ENCODE measurements around the gene ADGRD1. TPM values are rescaled to one million over a fixed set of nuclear protein-coding genes. Genes with fewer than 3 reads are reported as not detected.

Gene ADGRD1
- total RNA-seq, 1 donor from 2014 or later, result 0.47 TPM

- H3K36me3 Mint-ChIP-seq (ENCODE audit: low read depth), result no peaks in the 10 kb centered on the region
- DNase-seq, result no peak
These were observed 66.8 kb downstream of the ADGRD1 start for GRCh38 chr12:131020326-131021153.

GRCh38 chr12:131021154-131021541 lies 67.4 kb downstream of the ADGRD1 start:
- no peak overlapping the region for H3K4me3 Mint-ChIP-seq
- H3K27ac Mint-ChIP-seq, result no peak overlapping the region
- POLR2A ChIA-PET, result no interaction called here
- no peak for ATAC-seq (ENCODE audit: low read depth)
- no peaks in the 10 kb centered on the region for H3K27me3 Mint-ChIP-seq
- H3K4me1 Mint-ChIP-seq, result no peaks in the 10 kb centered on the region
- CTCF ChIA-PET, result no interaction called here
- no peak for DNase-seq
- H3K9me3 Mint-ChIP-seq, result no peaks in the 10 kb centered on the region
- no peak for TF ChIP-seq CTCF (IDR thresholded peaks at IDR 0.05)
- H3K36me3 Mint-ChIP-seq (ENCODE audit: low read depth), result no peaks in the 10 kb centered on the region
- intact Hi-C loops (cut with micrococcal nuclease), result no loop called here

More at GRCh38 chr12:131020326-131021153, 66.8 kb downstream of the ADGRD1 start:
- Mint-ChIP-seq H3K4me1 (no peaks in the 10 kb centered on the region), H3K27ac (no peak overlapping the region), H3K27me3 (no peaks in the 10 kb centered on the region), H3K4me3 (no peak overlapping the region), H3K9me3 (no peaks in the 10 kb centered on the region)
- CTCF ChIA-PET, result no interaction called here
- intact Hi-C loops (cut with micrococcal nuclease), result no loop called here
- no peak for ATAC-seq (ENCODE audit: low read depth)
- POLR2A ChIA-PET, result no interaction called here
- no peak for TF ChIP-seq CTCF (IDR thresholded peaks at IDR 0.05)

GRCh38 chr12:131024026-131024425 lies 70.3 kb downstream of the ADGRD1 start:
- no peak for DNase-seq
- intact Hi-C loops (cut with micrococcal nuclease), result no loop called here
- no peak for ATAC-seq (ENCODE audit: low read depth)
- Mint-ChIP-seq H3K36me3 (ENCODE audit: low read depth) (no peaks in the 10 kb centered on the region), H3K4me1 (no peaks in the 10 kb centered on the region), H3K27ac (no peak overlapping the region), H3K4me3 (no peak overlapping the region), H3K27me3 (no peaks in the 10 kb centered on the region), H3K9me3 (no peaks in the 10 kb centered on the region)
- TF ChIP-seq CTCF (IDR thresholded peaks at IDR 0.05), result no peak
- ChIA-PET POLR2A (no interaction called here), CTCF (no interaction called here)

- intact Hi-C loops (cut with micrococcal nuclease), result no loop called here
- Mint-ChIP-seq H3K4me3 (no peak overlapping the region), H3K36me3 (ENCODE audit: low read depth) (no peaks in the 10 kb centered on the region), H3K27me3 (no peaks in the 10 kb centered on the region), H3K27ac (no peak overlapping the region), H3K9me3 (no peaks in the 10 kb centered on the region), H3K4me1 (no peaks in the 10 kb centered on the region)
- CTCF ChIA-PET, result no interaction called here
- ATAC-seq (ENCODE audit: low read depth), result no peak
- POLR2A ChIA-PET, result no interaction called here
- no peak for DNase-seq
- TF ChIP-seq CTCF (IDR thresholded peaks at IDR 0.05), result no peak
These were observed 71.0 kb downstream of the ADGRD1 start for GRCh38 chr12:131024721-131025120.

GRCh38 chr12:131025234-131025633 lies 71.5 kb downstream of the ADGRD1 start:
- H3K27ac Mint-ChIP-seq, result no peak overlapping the region
- DNase-seq (no peak), ATAC-seq (ENCODE audit: low read depth) (no peak)
- no peaks in the 10 kb centered on the region for H3K27me3 Mint-ChIP-seq
- no peaks in the 10 kb centered on the region for H3K36me3 Mint-ChIP-seq (ENCODE audit: low read depth)
- CTCF ChIA-PET, result no interaction called here
- no peak overlapping the region for H3K4me3 Mint-ChIP-seq
- no peak for TF ChIP-seq CTCF (IDR thresholded peaks at IDR 0.05)
- intact Hi-C loops (cut with micrococcal nuclease), result no loop called here
- no peaks in the 10 kb centered on the region for H3K9me3 Mint-ChIP-seq
- POLR2A ChIA-PET, result no interaction called here
- no peaks in the 10 kb centered on the region for H3K4me1 Mint-ChIP-seq

Measured in activated B cell treated with CpG ODN at 0.5 μM for 24 hours (primary cell).